ENCODE results near the gene ATP8B4.

DNA sequence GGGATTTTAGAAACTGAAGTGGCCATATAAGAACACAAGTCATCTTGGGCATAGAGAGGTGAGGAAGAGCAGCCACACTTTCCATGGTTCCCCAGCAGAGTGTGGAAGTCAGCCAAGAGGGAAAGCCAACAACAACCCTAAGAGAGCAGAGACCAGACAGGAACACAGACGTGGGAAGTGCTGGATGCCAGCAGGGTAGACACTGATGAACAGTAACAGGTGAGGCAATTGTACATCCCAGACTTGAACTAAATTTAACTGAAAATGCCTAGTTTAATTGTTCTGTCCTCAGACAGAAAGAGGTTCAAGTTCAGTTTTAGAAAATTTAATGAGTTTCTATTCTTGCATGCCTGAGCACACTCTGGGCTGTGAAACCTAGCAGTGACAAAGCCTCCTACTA is 212.1 kb downstream of the ATP8B4 start:
- TF ChIP-seq CTCF (IDR thresholded peaks at IDR 0.05; ENCODE audit: insufficient read depth, low read length, poor library complexity, severe bottlenecking) (no peak), EZH2phosphoT487 (conservative IDR thresholded peaks at IDR 0.05; ENCODE audit: low read length) (no peak)

Measured in SU-DHL-6 (cell line).